IMR-90 (cell line): ENCODE measurements around the gene TBPL2. TPM values are rescaled to one million over a fixed set of nuclear protein-coding genes. Genes with fewer than 3 reads are reported as not detected.

Source experiments
- ATAC-seq: fragments of 200-7000 bp; cut with Tn5 transposase; 2 replicates; pipeline ENCODE4 v1.9.1; 2020; ENCODE audit warnings: low read depth, mild to moderate bottlenecking, moderate library complexity
- BruUV-seq: library from RNA; stranded (reverse); fragments of 400-500 nt; replicated peaks from 2 replicates; lab custom pipeline; 2021; lab: Mats Ljungman, UMichigan
- CTCF ChIA-PET: fragments of 300-600 bp; formaldehyde crosslinking; extraction: SDS; loops from one replicate; lab custom pipeline; 2021; ENCODE audit warnings: antibody characterized with exemption; lab: Yijun Ruan, JAX
- POLR2A ChIA-PET: fragments of 300-600 bp; sonication (Branson Sonifier 250); formaldehyde crosslinking; loops from one replicate; lab custom pipeline; 2022; ENCODE audit warnings: antibody characterized with exemption; ENCODE audit not compliant: unreplicated experiment; lab: Charles Lee
- DNase-seq: peaks from one replicate; pipeline ENCODE4 v3.0.0; 2013
- H2AFZ ChIP-seq: replicated peaks from 2 replicates; pipeline ENCODE3; 2013; ENCODE audit warnings: low read length, mild to moderate bottlenecking; ENCODE audit not compliant: poor library complexity
- H2AK5ac ChIP-seq: 2 replicates; pipeline ENCODE4 v1.6.1; 2013; ENCODE audit warnings: low read depth, low read length, inconsistent platforms
- H2AK9ac ChIP-seq: replicated peaks from 2 replicates; pipeline ENCODE3; 2013; ENCODE audit warnings: mild to moderate bottlenecking, low read depth, low read length, moderate library complexity; ENCODE audit not compliant: poor library complexity
- H2BK120ac ChIP-seq: 2 replicates; pipeline ENCODE4 v1.6.1; 2013; ENCODE audit warnings: low read depth, low read length, inconsistent platforms
- H2BK15ac ChIP-seq: 3 replicates; pipeline ENCODE4 v1.6.1; 2013; ENCODE audit warnings: low read depth, low read length, inconsistent platforms
- H2BK20ac ChIP-seq: 2 replicates; pipeline ENCODE4 v1.6.1; 2013; ENCODE audit warnings: low read depth, mild to moderate bottlenecking, inconsistent platforms, low read length, moderate library complexity
- H2BK5ac ChIP-seq: 2 replicates; pipeline ENCODE4 v1.6.1; 2013; ENCODE audit warnings: mild to moderate bottlenecking, low read depth, low read length, inconsistent platforms; ENCODE audit not compliant: poor library complexity, severe bottlenecking
- H3K14ac ChIP-seq: replicated peaks from 2 replicates; pipeline ENCODE4 v1.6.1; 2013; ENCODE audit warnings: low read depth, low read length, inconsistent platforms
- H3K18ac ChIP-seq: 2 replicates; pipeline ENCODE4 v1.6.1; 2013; ENCODE audit warnings: low read depth, low read length, control low read depth
- H3K23ac ChIP-seq: 2 replicates; pipeline ENCODE4 v1.6.1; 2013; ENCODE audit warnings: low read depth, low read length, inconsistent platforms
- H3K27ac ChIP-seq: 2 replicates; pipeline ENCODE4 v1.5.1; 2013; ENCODE audit warnings: mild to moderate bottlenecking, control low read depth, low read length; ENCODE audit not compliant: insufficient read depth
- H3K27me3 ChIP-seq: 2 replicates; pipeline ENCODE4 v1.6.1; 2013; ENCODE audit warnings: low read length; ENCODE audit not compliant: control insufficient read depth, insufficient read depth
- H3K36me3 ChIP-seq: 2 replicates; pipeline ENCODE4 v1.6.1; 2013; ENCODE audit warnings: low read length, mixed read lengths; ENCODE audit not compliant: control insufficient read depth, insufficient read depth
- H3K4ac ChIP-seq: 2 replicates; pipeline ENCODE4 v1.6.1; 2013; ENCODE audit warnings: low read depth, low read length, inconsistent platforms
- H3K4me1 ChIP-seq: 2 replicates; pipeline ENCODE4 v1.6.1; 2013; ENCODE audit warnings: low read length, mixed read lengths; ENCODE audit not compliant: control insufficient read depth, insufficient read depth
- H3K4me2 ChIP-seq: 2 replicates; pipeline ENCODE4 v1.6.1; 2013; ENCODE audit warnings: low read depth, mild to moderate bottlenecking, control low read depth, low read length, moderate library complexity
- H3K4me3 ChIP-seq: 2 replicates; pipeline ENCODE4 v1.5.1; 2013; ENCODE audit warnings: low read depth, mild to moderate bottlenecking, control low read depth, low read length, moderate library complexity; ENCODE audit not compliant: insufficient read depth
- H3K56ac ChIP-seq: 2 replicates; pipeline ENCODE4 v1.6.1; 2013; ENCODE audit warnings: low read length, inconsistent platforms; ENCODE audit not compliant: insufficient read depth; ENCODE audit errors: extremely low read depth
- H3K79me1 ChIP-seq, 2 experiments: 2 replicates each; pipeline ENCODE4 v1.6.1; 2013; ENCODE audit warnings: low read length in 2 of 2, inconsistent platforms in 1 of 2, low read depth in 1 of 2
- H3K9ac ChIP-seq: 2 replicates; pipeline ENCODE4 v1.6.1; 2013; ENCODE audit warnings: low read depth, low read length, control low read depth
- H3K9me1 ChIP-seq: 2 replicates; pipeline ENCODE4 v1.6.1; 2013; ENCODE audit warnings: low read length, inconsistent platforms; ENCODE audit not compliant: insufficient read depth
- H3K9me3 ChIP-seq: 2 replicates; pipeline ENCODE4 v1.6.1; 2013; ENCODE audit warnings: low read length; ENCODE audit not compliant: control insufficient read depth, insufficient read depth
- H4K20me1 ChIP-seq: 2 replicates; pipeline ENCODE4 v1.6.1; 2013; ENCODE audit warnings: low read length, inconsistent platforms; ENCODE audit not compliant: insufficient read depth
- H4K5ac ChIP-seq: 2 replicates; pipeline ENCODE4 v1.6.1; 2013; ENCODE audit warnings: mild to moderate bottlenecking, low read depth, low read length, control low read depth
- H4K8ac ChIP-seq, 2 experiments: 2 replicates each; pipeline ENCODE4 v1.6.1; 2013; ENCODE audit warnings: low read depth in 2 of 2, low read length in 2 of 2, control low read depth in 1 of 2, inconsistent platforms in 1 of 2
- H4K91ac ChIP-seq: 2 replicates; pipeline ENCODE4 v1.6.1; 2013; ENCODE audit warnings: low read depth, low read length, inconsistent platforms; ENCODE audit not compliant: insufficient read depth
- BHLHE40 ChIP-seq: fragments of 150-350 bp; IDR thresholded peaks from 2 replicates; pipeline ENCODE4 v1.6.1; 2016; ENCODE audit warnings: mild to moderate bottlenecking, low read depth, low read length
- FOS ChIP-seq: fragments of 150-350 bp; IDR thresholded peaks from 2 replicates; pipeline ENCODE4 v1.6.1; 2016; ENCODE audit warnings: low read depth, low read length
- MAZ ChIP-seq: IDR thresholded peaks from 2 replicates; pipeline ENCODE4 v1.6.1; 2012; ENCODE audit warnings: low read depth, mild to moderate bottlenecking, low read length, improper control_type of control experiment, moderate library complexity, borderline replicate concordance
- MXI1 ChIP-seq: IDR thresholded peaks from 2 replicates; pipeline ENCODE4 v1.6.1; 2012; ENCODE audit warnings: low read depth, mild to moderate bottlenecking, low read length, moderate library complexity, borderline replicate concordance
- POLR2A ChIP-seq: IDR thresholded peaks from 2 replicates; pipeline ENCODE4 v1.6.1; 2012; ENCODE audit warnings: mild to moderate bottlenecking, low read depth, low read length
- USF2 ChIP-seq: fragments of 150-350 bp; IDR thresholded peaks from 2 replicates; pipeline ENCODE4 v1.6.1; 2017; ENCODE audit warnings: mild to moderate bottlenecking, antibody characterized with exemption, low read length, low read depth
- WGBS, 2 experiments: methylation state at CpG; one replicate each; pipeline versions ENCODE4 v1.1.5 to v1.1.7; 2013; ENCODE audit warnings: missing lambda C conversion rate in 2 of 2; ENCODE audit not compliant: insufficient read length in 1 of 2; ENCODE audit errors: extremely low coverage in 2 of 2; 5-methylcytosine and 5-hydroxymethylcytosine counted together
- dilution Hi-C: fragments of 300-500 bp; cut with HindIII; formaldehyde crosslinking; loops from one replicate; pipeline ENCODE4 v1.14.3; 2018; ENCODE audit warnings: low sequenced_read_pairs; ENCODE audit not compliant: unreplicated experiment
- in situ Hi-C: fragments of 300-500 bp; cut with MboI; formaldehyde crosslinking; loops from 3 replicates; pipeline ENCODE4 v1.14.3; 2019; ENCODE audit warnings: low sequenced_read_pairs, inconsistent platforms, mixed read lengths
- intact Hi-C: fragments of 100-400 bp; cut with micrococcal nuclease; formaldehyde crosslinking; loops from 2 replicates; pipeline ENCODE4 v1.10.0; 2022
- polyA plus RNA-seq, 3 experiments: library from polyadenylated mRNA; depleted of rRNA; stranded (reverse); fragments of >200 nt; gene quantifications; 2 replicates each; pipeline ENCODE4 v1.2.3, GENCODE V29; 2012; ENCODE audit warnings: low replicate concordance in 1 of 3
- total RNA-seq: library from RNA; depleted of rRNA; stranded (reverse); fragments of >200 nt; gene quantifications from 2 replicates; pipeline ENCODE4 v1.2.3, GENCODE V29; 2012

Gene TBPL2
- total and polyA plus RNA-seq, 2 of the 4 experiments (the other 2 are of a cell fraction) = not detected

GRCh38 chr14:55398679-55399078 is 41.7 kb downstream of the TBPL2 start:
- peak overlapping the region; percentile 27; the same call in 1 of the 2 replicates for H3K14ac ChIP-seq
- 60% methylated on average over 1 of the region's 5 CpGs; no CpG with 5 or more reads in 1 of the 2 experiments for WGBS, 2 experiments
- peak overlapping the region; percentile 2 for H2AK9ac ChIP-seq
- ATAC-seq (peak; percentile 97), DNase-seq (peak; percentile 99)
- 0 out of 2 replicates have a peak overlapping the region, but pooled peaks have one; percentile 66 for H2AK5ac ChIP-seq
- no peaks in the 10 kb centered on the region for H4K20me1 ChIP-seq
- no peak overlapping the region for H3K9ac ChIP-seq
- H2BK15ac ChIP-seq = no peak overlapping the region; the same call in 2 of the 3 replicates
- peak overlapping the region; percentile 44; the same call in 1 of the 2 replicates for H3K4ac ChIP-seq
- H3K18ac ChIP-seq = peak overlapping the region; percentile 84; the same call in 1 of the 2 replicates
- peaks cover 8% of the 10 kb centered on the region; the same call in 1 of the 2 replicates for H3K9me1 ChIP-seq
- TF ChIP-seq POLR2A (no peak), FOS (peak; percentile 97), MXI1 (peak; percentile 35; the same call in 1 of the 2 replicates), USF2 (peak; percentile 42; the same call in 1 of the 2 replicates), MAZ (no peak), BHLHE40 (peak; percentile 99)
- H2AFZ ChIP-seq = no peak overlapping the region
- H3K36me3 ChIP-seq = peaks cover 5% of the 10 kb centered on the region; the same call in 1 of the 2 replicates
- H2BK5ac ChIP-seq = peak overlapping the region; percentile 81
- no peak overlapping the region; the same call in 1 of the 2 replicates for H3K56ac ChIP-seq
- dilution Hi-C loops = no loop called here
- intact Hi-C loops = no loop called here
- peaks cover 2% of the 10 kb centered on the region; the same call in 1 of the 2 replicates for H3K4me1 ChIP-seq
- H3K23ac ChIP-seq = no peak overlapping the region
- ChIA-PET POLR2A (no interaction called here), CTCF (interaction anchor here (0.6 to 0.7 kb wide), 3 partner anchors 13 to 1857 kb away, joined by 3 read pairs; no protein-coding TSS in a partner anchor)
- peak overlapping the region; percentile 55; the same call in 1 of the 2 replicates for H3K4me2 ChIP-seq
- no peaks in the 10 kb centered on the region for H3K9me3 ChIP-seq
- peak overlapping the region; percentile 57; the same call in 1 of the 2 replicates for H4K5ac ChIP-seq
- peak overlapping the region in 1 of 2 experiments; percentile 32; a peak in 1 of 4 replicates for H4K8ac ChIP-seq
- no peaks in the 10 kb centered on the region for H3K27me3 ChIP-seq
- peak overlapping the region; percentile 67; the same call in 1 of the 2 replicates for H2BK20ac ChIP-seq
- no peak overlapping the region for H3K27ac ChIP-seq
- H3K79me1 ChIP-seq = peaks cover 17 to 34% of the 10 kb centered on the region in 2 experiments
- H3K4me3 ChIP-seq = no peak overlapping the region
- no peak overlapping the region for H4K91ac ChIP-seq
- BruUV-seq = no TSS peak
- in situ Hi-C loops = no loop called here
- peak overlapping the region; percentile 67; the same call in 1 of the 2 replicates for H2BK120ac ChIP-seq
